MM.1S (cell line): ENCODE measurements around the gene COL6A3.

Source experiments
- DNase-seq: peaks from one replicate; pipeline ENCODE4 v3.0.0-alpha.2; 2015
- H2AFZ ChIP-seq: fragments of 300-600 bp; sonication (generic); 2 replicates; pipeline ENCODE4 v1.6.0; 2016; ENCODE audit warnings: antibody characterized with exemption, low read length
- H3F3A ChIP-seq: fragments of 300-600 bp; sonication (generic); 2 replicates; pipeline ENCODE4 v1.6.1; 2016; ENCODE audit warnings: mild to moderate bottlenecking, antibody characterized with exemption, low read length, moderate library complexity, mixed read lengths; ENCODE audit not compliant: insufficient read depth
- H3K27ac ChIP-seq: fragments of 300-600 bp; sonication (generic); 2 replicates; pipeline ENCODE4 v1.5.1; 2016; ENCODE audit warnings: mild to moderate bottlenecking, low read length
- H3K27me3 ChIP-seq: fragments of 300-600 bp; sonication (generic); replicated peaks from 2 replicates; pipeline ENCODE4 v1.6.0; 2016; ENCODE audit warnings: low read length; ENCODE audit not compliant: insufficient read depth
- H3K36me3 ChIP-seq: fragments of 300-600 bp; sonication (generic); replicated peaks from 2 replicates; pipeline ENCODE4 v1.6.1; 2016; ENCODE audit warnings: mild to moderate bottlenecking, low read length, mixed read lengths; ENCODE audit not compliant: insufficient read depth
- H3K4me1 ChIP-seq: fragments of 300-600 bp; sonication (generic); 2 replicates; pipeline ENCODE4 v1.6.1; 2016; ENCODE audit warnings: low read length, mixed read lengths
- H3K4me2 ChIP-seq: fragments of 300-600 bp; sonication (generic); 2 replicates; pipeline ENCODE4 v1.6.0; 2016; ENCODE audit warnings: low read depth, low read length
- H3K4me3 ChIP-seq: fragments of 300-600 bp; sonication (generic); 2 replicates; pipeline ENCODE4 v1.5.1; 2016; ENCODE audit warnings: low read length, mixed read lengths
- H3K79me2 ChIP-seq: fragments of 300-600 bp; sonication (generic); 2 replicates; pipeline ENCODE4 v1.6.1; 2016; ENCODE audit warnings: mixed run types, low read length, mixed read lengths
- H3K9ac ChIP-seq: fragments of 300-600 bp; sonication (generic); 2 replicates; pipeline ENCODE4 v1.6.1; 2016; ENCODE audit warnings: low read length, mixed read lengths
- H3K9me2 ChIP-seq: fragments of 300-600 bp; sonication (generic); replicated peaks from 2 replicates; pipeline ENCODE4 v1.6.1; 2016; ENCODE audit warnings: mild to moderate bottlenecking, low read length, mixed read lengths; ENCODE audit not compliant: insufficient read depth
- H3K9me3 ChIP-seq: fragments of 300-600 bp; sonication (generic); replicated peaks from 2 replicates; pipeline ENCODE4 v1.6.1; 2016; ENCODE audit warnings: mild to moderate bottlenecking, low read length, mixed read lengths; ENCODE audit not compliant: insufficient read depth
- H4K20me1 ChIP-seq: fragments of 300-600 bp; sonication (generic); 2 replicates; pipeline ENCODE4 v1.6.1; 2016; ENCODE audit warnings: mild to moderate bottlenecking, low read length, moderate library complexity, mixed read lengths; ENCODE audit not compliant: insufficient read depth
- EZH2 ChIP-seq: fragments of 300-600 bp; sonication (generic); optimal IDR thresholded peaks from 2 replicates; pipeline ENCODE3; 2017; ENCODE audit warnings: low read depth, mild to moderate bottlenecking, antibody characterized with exemption, low read length, mixed read lengths
- EZH2phosphoT487 ChIP-seq: fragments of 300-600 bp; sonication (generic); IDR thresholded peaks from 2 replicates; pipeline ENCODE4 v1.6.1; 2018; ENCODE audit warnings: antibody characterized with exemption, low read length
- TF ChIP-seq, protein P1 (sequence below): fragments of 300-600 bp; sonication (generic); IDR thresholded peaks from 2 replicates; pipeline ENCODE4 v1.5.1; 2016; ENCODE audit warnings: antibody characterized with exemption, low read length, mixed read lengths

Gene COL6A3

DNA sequence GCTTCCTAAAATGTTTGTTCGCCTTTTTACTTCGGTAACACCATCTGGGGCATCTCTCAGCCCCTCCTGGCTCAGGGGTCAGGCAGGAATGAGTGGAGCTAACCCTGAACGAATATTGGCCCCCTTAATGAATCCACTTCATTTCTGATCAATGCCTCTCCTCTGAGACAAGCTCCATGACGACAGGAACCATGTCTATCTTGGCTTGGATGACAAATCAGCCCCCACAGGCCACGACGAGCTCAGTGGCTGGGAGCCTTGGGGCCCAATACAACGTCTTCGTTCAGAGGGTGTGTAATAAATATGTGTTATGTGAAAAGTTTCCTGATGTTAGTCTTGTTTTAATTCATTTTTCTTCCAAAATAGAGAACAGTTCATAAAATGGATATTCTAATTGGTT is 133.0 kb downstream of the COL6A3 start:
- H3K4me3 ChIP-seq, result no peak overlapping the region
- no peaks in the 10 kb centered on the region for H3K79me2 ChIP-seq
- H3K9me2 ChIP-seq, result no peaks in the 10 kb centered on the region
- no peak overlapping the region for H3K27ac ChIP-seq
- no peaks in the 10 kb centered on the region for H4K20me1 ChIP-seq
- TF ChIP-seq EZH2phosphoT487, result no peak
- TF ChIP-seq, protein P1, sequence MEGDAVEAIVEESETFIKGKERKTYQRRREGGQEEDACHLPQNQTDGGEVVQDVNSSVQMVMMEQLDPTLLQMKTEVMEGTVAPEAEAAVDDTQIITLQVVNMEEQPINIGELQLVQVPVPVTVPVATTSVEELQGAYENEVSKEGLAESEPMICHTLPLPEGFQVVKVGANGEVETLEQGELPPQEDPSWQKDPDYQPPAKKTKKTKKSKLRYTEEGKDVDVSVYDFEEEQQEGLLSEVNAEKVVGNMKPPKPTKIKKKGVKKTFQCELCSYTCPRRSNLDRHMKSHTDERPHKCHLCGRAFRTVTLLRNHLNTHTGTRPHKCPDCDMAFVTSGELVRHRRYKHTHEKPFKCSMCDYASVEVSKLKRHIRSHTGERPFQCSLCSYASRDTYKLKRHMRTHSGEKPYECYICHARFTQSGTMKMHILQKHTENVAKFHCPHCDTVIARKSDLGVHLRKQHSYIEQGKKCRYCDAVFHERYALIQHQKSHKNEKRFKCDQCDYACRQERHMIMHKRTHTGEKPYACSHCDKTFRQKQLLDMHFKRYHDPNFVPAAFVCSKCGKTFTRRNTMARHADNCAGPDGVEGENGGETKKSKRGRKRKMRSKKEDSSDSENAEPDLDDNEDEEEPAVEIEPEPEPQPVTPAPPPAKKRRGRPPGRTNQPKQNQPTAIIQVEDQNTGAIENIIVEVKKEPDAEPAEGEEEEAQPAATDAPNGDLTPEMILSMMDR, result no peak
- TF ChIP-seq EZH2, result no peak
- no peak for DNase-seq
- H3K36me3 ChIP-seq, result no peaks in the 10 kb centered on the region
- H3K27me3 ChIP-seq, result no peaks in the 10 kb centered on the region
- H2AFZ ChIP-seq, result no peak overlapping the region
- no peaks in the 10 kb centered on the region for H3K9me3 ChIP-seq
- H3K9ac ChIP-seq, result no peak overlapping the region
- no peak overlapping the region for H3K4me2 ChIP-seq
- H3F3A ChIP-seq, result no peaks in the 10 kb centered on the region
- H3K4me1 ChIP-seq, result no peaks in the 10 kb centered on the region

DNA sequence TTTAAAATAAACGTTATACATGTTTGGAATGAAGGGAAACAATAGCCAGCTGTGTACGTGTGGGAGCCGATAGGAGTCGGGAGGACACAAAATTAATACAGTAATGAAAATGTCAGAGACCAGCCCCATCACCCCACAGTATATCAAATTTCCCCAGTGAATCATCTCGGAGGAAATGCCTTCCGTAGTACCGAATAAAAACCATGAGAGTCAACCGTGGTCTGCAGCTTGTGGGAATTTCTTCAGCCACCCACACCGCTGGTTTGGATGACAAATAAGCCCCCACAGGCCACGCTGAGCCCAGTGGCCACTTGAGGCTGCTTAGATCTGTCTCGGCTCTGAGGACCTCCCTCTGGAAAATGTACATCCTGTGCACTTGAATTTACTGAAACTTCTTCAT is 133.7 kb downstream of the COL6A3 start:
- Histone ChIP-seq H3K27ac (no peak overlapping the region), H3K9ac (no peak overlapping the region), H3K4me3 (no peak overlapping the region), H3K36me3 (no peaks in the 10 kb centered on the region), H3K9me3 (no peaks in the 10 kb centered on the region), H3K79me2 (no peaks in the 10 kb centered on the region), H3K9me2 (no peaks in the 10 kb centered on the region), H3K27me3 (no peaks in the 10 kb centered on the region), H2AFZ (no peak overlapping the region), H3F3A (no peaks in the 10 kb centered on the region), H3K4me1 (no peaks in the 10 kb centered on the region), H3K4me2 (no peak overlapping the region), H4K20me1 (no peaks in the 10 kb centered on the region)
- TF ChIP-seq EZH2phosphoT487 (no peak), EZH2 (no peak)
- TF ChIP-seq, protein P1, result no peak
- DNase-seq, result no peak

DNA sequence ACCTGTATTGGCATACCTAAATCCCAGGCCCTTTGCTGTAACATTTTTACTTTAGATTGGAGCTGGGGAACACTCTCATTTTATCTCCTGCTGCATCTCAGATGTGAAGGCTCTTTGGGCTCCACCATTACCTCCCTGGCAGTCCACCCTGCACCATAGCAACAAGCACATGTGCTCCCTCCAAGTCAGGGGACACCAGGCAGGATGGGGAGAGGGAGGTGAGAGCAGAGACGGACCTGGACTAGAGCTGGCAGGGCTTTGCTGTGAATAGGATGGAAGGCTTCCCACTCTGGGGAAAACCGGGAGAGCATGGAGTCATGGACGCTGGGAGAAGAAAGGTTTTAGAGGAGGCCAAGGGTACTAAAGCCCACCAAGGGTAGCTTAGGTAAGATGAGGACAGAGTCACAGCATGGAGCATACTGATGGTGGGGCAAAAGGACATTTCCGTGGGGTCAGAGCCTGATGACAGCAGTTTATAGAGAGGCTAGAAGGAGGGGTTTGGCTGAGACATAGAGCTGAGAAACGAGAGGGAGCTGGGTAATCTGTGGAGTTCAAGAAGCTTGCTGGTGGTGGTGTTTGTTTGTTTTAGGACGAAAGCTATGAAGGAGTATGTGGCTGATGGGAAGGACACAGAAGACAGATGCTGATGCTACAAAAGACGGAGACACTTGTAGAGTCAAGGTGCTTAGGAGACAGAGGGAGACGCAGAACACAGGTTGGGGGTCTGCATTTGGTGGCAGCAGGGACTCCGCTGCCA is 134.8 kb downstream of the COL6A3 start:
- H3K4me1 ChIP-seq, result no peaks in the 10 kb centered on the region
- H3K36me3 ChIP-seq, result no peaks in the 10 kb centered on the region
- no peaks in the 10 kb centered on the region for H3K79me2 ChIP-seq
- H3K9me2 ChIP-seq, result no peaks in the 10 kb centered on the region
- DNase-seq, result no peak
- H4K20me1 ChIP-seq, result no peaks in the 10 kb centered on the region
- no peaks in the 10 kb centered on the region for H3K9me3 ChIP-seq
- H3K4me2 ChIP-seq, result no peak overlapping the region
- H3K27ac ChIP-seq, result no peak overlapping the region
- no peaks in the 10 kb centered on the region for H3F3A ChIP-seq
- H3K4me3 ChIP-seq, result no peak overlapping the region
- H3K27me3 ChIP-seq, result no peaks in the 10 kb centered on the region
- H2AFZ ChIP-seq, result no peak overlapping the region
- TF ChIP-seq, protein P1, result no peak
- TF ChIP-seq EZH2, result no peak
- TF ChIP-seq EZH2phosphoT487, result no peak
- H3K9ac ChIP-seq, result no peak overlapping the region
